Vagina (tissue), 2 donors: ENCODE measurements around the gene AXL. TPM values are rescaled to one million over a fixed set of nuclear protein-coding genes. Genes with fewer than 3 reads are reported as not detected.
A peak's percentile ranks its signal among the peaks of the same experiment; 100 is the strongest.

Experiments
- DNase-seq, 2 donors: peaks; one replicate each; pipeline ENCODE4 v3.0.0-alpha.2; 2017; ENCODE audit errors: extremely low spot score in 2 of 2
- H3K27ac ChIP-seq: fragments of 200-600 bp; sonication (generic); one replicate; pipeline ENCODE4 v1.5.1; 2019
- H3K27me3 ChIP-seq: fragments of 200-600 bp; sonication (generic); one replicate; pipeline ENCODE4 v1.5.1; 2019
- H3K36me3 ChIP-seq, 2 donors: fragments of 200-600 bp; sonication (generic); one replicate each; pipeline ENCODE4 v1.5.1; 2017 to 2019
- H3K4me1 ChIP-seq: fragments of 200-600 bp; sonication (generic); one replicate; pipeline ENCODE4 v1.5.1; 2019
- H3K4me3 ChIP-seq, 2 donors: fragments of 200-600 bp; sonication (generic); 1 replicate in 1 of 2; 2 replicates in 1 of 2; pipeline ENCODE4 v1.5.1; 2016 to 2019
- H3K9me3 ChIP-seq: fragments of 200-600 bp; sonication (generic); one replicate; pipeline ENCODE4 v1.5.1; 2019
- POLR2A ChIP-seq, 2 donors: fragments of 450-650 bp; IDR thresholded peaks; one replicate each; pipeline ENCODE4 v1.6.1; 2017; ENCODE audit warnings: antibody characterized with exemption in 2 of 2, mild to moderate bottlenecking in 2 of 2, moderate library complexity in 2 of 2
- POLR2AphosphoS5 ChIP-seq, 2 donors: sonication (generic); formaldehyde crosslinking; IDR thresholded peaks; one replicate each; pipeline ENCODE4 v1.9.0; 2017; ENCODE audit warnings: antibody characterized with exemption in 2 of 2, mild to moderate bottlenecking in 2 of 2, low read depth in 1 of 2; ENCODE audit not compliant: insufficient read depth in 1 of 2
- intact Hi-C: fragments of 100-400 bp; cut with DNase I; formaldehyde crosslinking; loops from one replicate; pipeline ENCODE4 v1.15.1; 2023
- total RNA-seq: library from RNA; depleted of rRNA; stranded (reverse); fragments of >200 nt; gene quantifications from one replicate; pipeline ENCODE4 v1.2.3, GENCODE V29; 2016
- TF ChIP-seq, protein P1 (sequence below), 3 experiments: fragments of 450-650 bp in 2 of 3; fragments of 200-600 bp in 1 of 3; sonication (generic) in 1 of 3; IDR thresholded peaks; one replicate each; pipeline ENCODE4 v1.5.1; 2017 to 2019; ENCODE audit warnings: antibody characterized with exemption in 3 of 3, mild to moderate bottlenecking in 2 of 3, moderate library complexity in 2 of 3

AXL gene
- total RNA-seq, 1 donor from 2014 or later = 53.5 TPM

DNA sequence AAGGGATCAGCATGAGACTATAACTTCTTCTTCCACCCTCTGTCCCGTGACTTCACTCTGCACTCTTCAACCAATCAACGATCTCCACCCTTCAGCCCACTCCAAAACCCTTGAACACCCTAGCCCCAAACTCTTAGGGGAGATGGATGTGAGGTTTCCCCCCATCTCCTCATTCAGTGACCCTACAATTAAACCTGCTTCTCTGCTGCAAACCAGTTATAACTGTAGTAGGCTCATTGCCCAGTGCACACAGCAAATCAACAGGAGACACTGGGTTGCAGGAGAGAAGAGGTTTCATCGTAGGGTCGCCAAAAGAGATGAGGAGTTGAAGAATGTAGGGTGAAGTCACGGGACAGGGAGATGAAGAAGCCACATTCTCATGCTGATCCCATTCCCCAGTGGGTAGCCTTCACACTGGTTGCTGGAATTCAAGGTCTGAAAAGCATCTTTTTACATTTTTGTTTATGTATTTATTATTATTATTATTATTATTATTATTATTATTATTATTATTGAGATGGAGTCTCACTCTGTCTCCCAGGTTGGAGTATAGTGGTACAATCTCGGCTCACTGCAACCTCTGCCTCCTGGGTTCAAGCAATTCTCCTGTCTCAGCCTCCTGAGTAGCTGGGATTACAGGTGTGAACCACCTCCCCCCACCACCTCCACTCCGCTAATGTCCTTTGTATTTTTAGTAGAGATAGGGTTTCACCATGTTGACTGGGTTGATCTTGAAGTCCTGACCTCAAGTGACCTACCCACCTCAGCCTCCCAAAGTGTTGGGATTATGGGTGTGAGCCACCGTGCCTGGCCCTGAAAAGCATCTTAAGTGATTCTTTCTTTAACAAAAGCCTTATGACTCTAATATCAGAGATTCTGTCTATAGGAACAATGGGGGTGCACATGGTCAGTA, 31.8 kb upstream of the AXL start:
- intact Hi-C loops = no loop called here
- TF ChIP-seq POLR2AphosphoS5 (IDR thresholded peaks at IDR 0.05; ENCODE audit: insufficient read depth in 1 of 2, low read depth in 1 of 2) = no peak
- TF ChIP-seq, protein P1, sequence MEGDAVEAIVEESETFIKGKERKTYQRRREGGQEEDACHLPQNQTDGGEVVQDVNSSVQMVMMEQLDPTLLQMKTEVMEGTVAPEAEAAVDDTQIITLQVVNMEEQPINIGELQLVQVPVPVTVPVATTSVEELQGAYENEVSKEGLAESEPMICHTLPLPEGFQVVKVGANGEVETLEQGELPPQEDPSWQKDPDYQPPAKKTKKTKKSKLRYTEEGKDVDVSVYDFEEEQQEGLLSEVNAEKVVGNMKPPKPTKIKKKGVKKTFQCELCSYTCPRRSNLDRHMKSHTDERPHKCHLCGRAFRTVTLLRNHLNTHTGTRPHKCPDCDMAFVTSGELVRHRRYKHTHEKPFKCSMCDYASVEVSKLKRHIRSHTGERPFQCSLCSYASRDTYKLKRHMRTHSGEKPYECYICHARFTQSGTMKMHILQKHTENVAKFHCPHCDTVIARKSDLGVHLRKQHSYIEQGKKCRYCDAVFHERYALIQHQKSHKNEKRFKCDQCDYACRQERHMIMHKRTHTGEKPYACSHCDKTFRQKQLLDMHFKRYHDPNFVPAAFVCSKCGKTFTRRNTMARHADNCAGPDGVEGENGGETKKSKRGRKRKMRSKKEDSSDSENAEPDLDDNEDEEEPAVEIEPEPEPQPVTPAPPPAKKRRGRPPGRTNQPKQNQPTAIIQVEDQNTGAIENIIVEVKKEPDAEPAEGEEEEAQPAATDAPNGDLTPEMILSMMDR (IDR thresholded peaks at IDR 0.05) = no peak
- no peak for TF ChIP-seq POLR2A (IDR thresholded peaks at IDR 0.05)
- H3K4me3 ChIP-seq = no peak overlapping the region
- no peak overlapping the region for H3K27ac ChIP-seq
- DNase-seq = no peak
- H3K9me3 ChIP-seq = no peaks in the 10 kb centered on the region
- no peaks in the 10 kb centered on the region for H3K36me3 ChIP-seq
- H3K4me1 ChIP-seq = no peaks in the 10 kb centered on the region
- no peaks in the 10 kb centered on the region for H3K27me3 ChIP-seq

GRCh38 chr19:41187884-41188279, 31.1 kb upstream of the AXL start:
- DNase-seq = no peak
- TF ChIP-seq, protein P1 (IDR thresholded peaks at IDR 0.05) = no peak
- TF ChIP-seq POLR2AphosphoS5 (IDR thresholded peaks at IDR 0.05; ENCODE audit: insufficient read depth in 1 of 2, low read depth in 1 of 2) (no peak), POLR2A (IDR thresholded peaks at IDR 0.05) (no peak)
- Histone ChIP-seq H3K9me3 (no peaks in the 10 kb centered on the region), H3K4me3 (no peak overlapping the region), H3K36me3 (no peaks in the 10 kb centered on the region), H3K27me3 (no peaks in the 10 kb centered on the region), H3K27ac (no peak overlapping the region), H3K4me1 (peaks cover 3% of the 10 kb centered on the region)
- intact Hi-C loops = no loop called here

DNA sequence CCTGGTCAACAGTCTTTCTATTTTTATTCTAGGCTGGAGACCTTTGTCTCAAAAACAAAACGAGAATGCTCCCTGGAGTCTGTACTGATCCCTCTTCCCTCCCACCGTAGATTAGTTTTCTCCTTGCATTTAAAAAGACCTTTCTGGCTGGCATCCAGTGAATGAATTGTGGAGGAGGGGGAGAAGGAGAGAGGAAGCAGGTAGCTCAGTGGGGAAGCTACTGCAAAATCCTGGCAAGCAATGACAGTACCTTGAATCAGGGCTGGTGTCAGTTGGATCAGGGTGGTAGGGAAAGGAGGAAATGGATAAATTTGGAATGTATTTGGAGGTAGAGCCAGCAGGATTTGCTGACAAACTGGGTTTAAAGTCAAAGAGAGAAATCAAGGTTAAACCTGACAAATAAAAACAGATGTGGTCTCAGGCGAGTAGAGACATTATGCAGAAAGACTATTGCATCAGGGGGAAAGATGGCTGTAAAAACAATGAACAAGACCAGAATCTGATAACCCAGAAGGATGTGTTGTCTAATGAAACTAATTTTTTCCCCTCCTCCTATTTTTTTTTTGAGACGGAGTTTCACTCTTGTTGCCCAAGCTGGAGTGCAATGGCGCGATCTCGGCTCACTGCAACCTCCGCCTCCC, 29.5 kb upstream of the AXL start:
- Histone ChIP-seq H3K27me3 (no peaks in the 10 kb centered on the region), H3K4me1 (peaks cover 12% of the 10 kb centered on the region), H3K4me3 (no peak overlapping the region), H3K27ac (no peak overlapping the region), H3K9me3 (no peaks in the 10 kb centered on the region), H3K36me3 (no peaks in the 10 kb centered on the region)
- TF ChIP-seq, protein P1 (IDR thresholded peaks at IDR 0.05) = no peak
- TF ChIP-seq POLR2A (IDR thresholded peaks at IDR 0.05) = no peak
- no peak for DNase-seq
- intact Hi-C loops = no loop called here

DNA sequence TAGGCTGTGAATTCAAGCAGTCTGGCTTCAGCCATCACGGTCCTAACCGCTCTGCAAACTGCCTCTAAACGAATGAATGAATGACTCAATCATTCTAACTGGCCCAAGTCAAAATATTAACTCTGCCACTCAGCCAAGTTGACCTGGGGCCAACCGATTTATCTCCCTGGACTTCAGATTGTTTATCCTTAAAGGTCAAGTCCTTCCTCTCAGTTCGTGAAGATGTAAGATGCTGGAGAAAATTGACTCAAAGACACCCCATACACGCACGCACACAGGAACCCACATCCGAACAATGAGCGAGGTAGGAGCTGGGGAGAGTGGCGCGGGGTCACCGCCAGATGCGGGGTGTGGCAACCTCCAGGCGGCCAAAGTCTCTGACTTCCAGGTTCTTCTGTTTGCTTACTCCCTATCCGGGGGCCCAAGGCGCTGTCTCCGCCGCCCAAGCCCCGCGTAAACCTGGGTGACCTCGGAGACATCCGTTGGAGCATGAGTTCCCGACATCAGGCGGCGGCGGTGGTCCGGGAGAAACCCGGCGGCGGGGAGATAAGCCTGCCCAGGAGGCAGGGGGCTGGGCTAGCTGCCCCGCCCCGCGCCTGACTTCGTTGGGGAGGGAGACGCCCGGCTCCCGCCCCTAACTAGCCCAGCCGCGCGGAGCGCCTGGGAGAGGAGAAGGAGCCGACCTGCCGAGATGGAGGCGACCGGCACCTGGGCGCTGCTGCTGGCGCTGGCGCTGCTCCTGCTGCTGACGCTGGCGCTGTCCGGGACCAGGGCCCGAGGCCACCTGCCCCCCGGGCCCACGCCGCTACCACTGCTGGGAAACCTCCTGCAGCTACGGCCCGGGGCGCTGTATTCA, 26.2 kb upstream of the AXL start, which contains the start of gene CYP2S1:
CYP2S1 (plus strand) TSS at position 646 of the 856 bp plus-strand sequence; CDS start at position 692, 46 bp downstream.
- Histone ChIP-seq H3K27me3 (no peaks in the 10 kb centered on the region), H3K4me3 (peak within 1 kb of the TSS; percentile 12 to 36), H3K27ac (peak within 1 kb of the TSS; percentile 10)

More for the DNA sequence above, 26.2 kb upstream of the AXL start, which contains the start of gene CYP2S1:
- intact Hi-C loops = no loop called here
- no peaks in the 10 kb centered on the region for H3K9me3 ChIP-seq
- no peaks in the 10 kb centered on the region for H3K36me3 ChIP-seq
- H3K4me1 ChIP-seq = peaks cover 12% of the 10 kb centered on the region
- no peak for DNase-seq
- TF ChIP-seq POLR2AphosphoS5 (IDR thresholded peaks at IDR 0.05; ENCODE audit: insufficient read depth in 1 of 2, low read depth in 1 of 2) = no peak
- TF ChIP-seq, protein P1 (IDR thresholded peaks at IDR 0.05) = no peak
- TF ChIP-seq POLR2A (IDR thresholded peaks at IDR 0.05) = no peak
